Endothelial cell of umbilical vein (primary cell): ENCODE measurements around the gene DLL3. TPM values are rescaled to one million over a fixed set of nuclear protein-coding genes. Genes with fewer than 3 reads are reported as not detected.

ENCODE experiments used
- BruUV-seq: library from RNA; stranded (reverse); fragments of 400-500 nt; replicated peaks from 2 replicates; lab custom pipeline; 2021; lab: Mats Ljungman, UMichigan
- CTCF ChIA-PET: fragments of 300-600, 350-600 bp; sonication (Branson Sonifier 250); formaldehyde crosslinking; loops from one replicate; lab custom pipeline; 2021; ENCODE audit warnings: antibody characterized with exemption, inconsistent platforms; lab: Charles Lee
- POLR2A ChIA-PET: fragments of 300-600, 350-600 bp; sonication (Branson Sonifier 250); formaldehyde crosslinking; loops from one replicate; lab custom pipeline; 2021; ENCODE audit warnings: antibody characterized with exemption, inconsistent platforms; lab: Charles Lee
- DNase-seq: peaks from one replicate; pipeline ENCODE4 v3.0.0-alpha.2; 2011; ENCODE audit warnings: low read depth, low spot score
- FAIRE-seq: peaks from 2 replicates; lab custom pipeline; 2011; peaks lifted over from hg19 to GRCh38; lab: Jason Lieb, UNC
- H2AFZ ChIP-seq: 2 replicates; pipeline ENCODE4 v1.6.0; 2012; ENCODE audit warnings: low read depth, low read length, control low read depth, inconsistent platforms
- H3K27ac ChIP-seq: 2 replicates; pipeline ENCODE4 v1.5.1; 2011; ENCODE audit warnings: low read depth, mild to moderate bottlenecking, control low read depth, low read length, moderate library complexity; ENCODE audit not compliant: insufficient read depth
- H3K27me3 ChIP-seq, 2 experiments: 2 replicates each; pipeline versions ENCODE4 v1.6.0 to v1.6.1; 2011; ENCODE audit warnings: low read length in 2 of 2, mixed read lengths in 1 of 2; ENCODE audit not compliant: control insufficient read depth in 2 of 2, insufficient read depth in 2 of 2
- H3K36me3 ChIP-seq, 2 experiments: 2 replicates in 1 of 2; 3 replicates in 1 of 2; pipeline ENCODE4 v1.5.1; 2011; ENCODE audit warnings: low read length in 2 of 2, mild to moderate bottlenecking in 1 of 2, moderate library complexity in 1 of 2; ENCODE audit not compliant: control insufficient read depth in 2 of 2, insufficient read depth in 2 of 2; ENCODE audit errors: extremely low read depth in 1 of 2
- H3K4me1 ChIP-seq: 3 replicates; pipeline ENCODE4 v1.5.1; 2011; ENCODE audit warnings: mild to moderate bottlenecking, low read length; ENCODE audit not compliant: control insufficient read depth, insufficient read depth; ENCODE audit errors: extremely low read depth
- H3K4me2 ChIP-seq: 2 replicates; pipeline ENCODE4 v1.6.1; 2011; ENCODE audit warnings: low read length, control low read depth, mixed read lengths; ENCODE audit not compliant: insufficient read depth
- H3K4me3 ChIP-seq, 3 experiments: fragments of 200-600 bp in 1 of 3; sonication (generic), shearing (Covaris generic) in 1 of 3; replicated peaks in 1 of 3; 2 replicates each; pipeline ENCODE4 v1.5.1; 2011 to 2016; ENCODE audit warnings: control low read depth in 3 of 3, low read length in 3 of 3, mild to moderate bottlenecking in 2 of 3, inconsistent platforms in 1 of 3, low read depth in 1 of 3, moderate library complexity in 1 of 3; ENCODE audit not compliant: insufficient read depth in 1 of 3
- H3K79me2 ChIP-seq: 2 replicates; pipeline ENCODE4 v1.6.0; 2012; ENCODE audit warnings: low read length, inconsistent platforms; ENCODE audit not compliant: control insufficient read depth, insufficient read depth
- H3K9ac ChIP-seq: replicated peaks from 2 replicates; pipeline ENCODE3; 2011; ENCODE audit warnings: low read length, control low read depth; ENCODE audit not compliant: insufficient read depth; ENCODE audit errors: extremely low read depth
- H3K9me1 ChIP-seq: replicated peaks from 3 replicates; pipeline ENCODE4 v1.6.0; 2011; ENCODE audit warnings: mild to moderate bottlenecking, low read length; ENCODE audit not compliant: control insufficient read depth, insufficient read depth; ENCODE audit errors: extremely low read depth
- H3K9me3 ChIP-seq: replicated peaks from 2 replicates; pipeline ENCODE4 v1.5.1; 2012; ENCODE audit warnings: low read length, inconsistent platforms; ENCODE audit not compliant: control insufficient read depth, insufficient read depth
- H4K20me1 ChIP-seq: replicated peaks from 2 replicates; pipeline ENCODE3; 2011; ENCODE audit warnings: mild to moderate bottlenecking, low read length; ENCODE audit not compliant: control insufficient read depth, insufficient read depth; ENCODE audit errors: extremely low read depth
- EZH2 ChIP-seq: IDR thresholded peaks from 2 replicates; pipeline ENCODE4 v1.6.1; 2012; ENCODE audit warnings: borderline replicate concordance, low read depth, mild to moderate bottlenecking, moderate library complexity, low read length, inconsistent platforms; ENCODE audit not compliant: severe bottlenecking
- FOS ChIP-seq: IDR thresholded peaks from 2 replicates; pipeline ENCODE4 v1.6.1; 2011; ENCODE audit warnings: mild to moderate bottlenecking, low read length, moderate library complexity, borderline replicate concordance; ENCODE audit not compliant: insufficient read depth
- GATA2 ChIP-seq: IDR thresholded peaks from 2 replicates; pipeline ENCODE4 v1.7.0; 2011; ENCODE audit warnings: low read depth, mild to moderate bottlenecking, moderate library complexity, mixed read lengths, low read length; ENCODE audit not compliant: insufficient read length, insufficient read depth
- JUN ChIP-seq: IDR thresholded peaks from 2 replicates; pipeline ENCODE4 v1.6.1; 2011; ENCODE audit warnings: borderline replicate concordance, low read depth; ENCODE audit not compliant: insufficient read length, insufficient read depth
- MYC ChIP-seq: IDR thresholded peaks from one replicate; pipeline ENCODE4 v1.6.1; 2011; ENCODE audit warnings: mild to moderate bottlenecking, low read depth, low read length
- POLR2A ChIP-seq: IDR thresholded peaks from 2 replicates; pipeline ENCODE4 v1.6.1; 2012; ENCODE audit warnings: low read depth, mild to moderate bottlenecking, control low read depth, low read length
- POLR2AphosphoS5 ChIP-seq: IDR thresholded peaks from 2 replicates; pipeline ENCODE4 v1.6.1; 2012; ENCODE audit warnings: low read depth, mild to moderate bottlenecking, control low read depth, low read length, moderate library complexity; ENCODE audit not compliant: insufficient read depth
- dilution Hi-C: fragments of 300-500 bp; cut with MboI; formaldehyde crosslinking; loops from one replicate; pipeline ENCODE4 v1.15.0; 2019; ENCODE audit warnings: low sequenced_read_pairs; ENCODE audit not compliant: extremely low pct_ligation_motif_present
- intact Hi-C: fragments of 100-400 bp; cut with micrococcal nuclease; formaldehyde crosslinking; loops from one replicate; pipeline ENCODE4 v1.10.0; 2022
- polyA plus RNA-seq, 4 experiments: library from polyadenylated mRNA; depleted of rRNA in 3 of 4; stranded (reverse) in 3 of 4; unstranded in 1 of 4; fragments of >200 nt; gene quantifications; 2 replicates each; pipeline versions ENCODE4 v1.2.1 to v1.2.3, GENCODE V29; 2011 to 2012; ENCODE audit warnings: missing spikeins in 1 of 4
- total RNA-seq: library from RNA; stranded (reverse); gene quantifications from 2 replicates; pipeline ENCODE4 v1.2.3, GENCODE V29; 2021
- TF ChIP-seq, protein P1 (sequence below): IDR thresholded peaks from 2 replicates; pipeline ENCODE4 v1.6.1; 2011; ENCODE audit not compliant: insufficient read depth, insufficient read length
- TF ChIP-seq, protein P2 (sequence below), 2 donors: IDR thresholded peaks; 1 replicate in 1 of 2; 2 replicates in 1 of 2; pipeline ENCODE4 v1.5.1; 2011; ENCODE audit warnings: low read length in 2 of 2, mild to moderate bottlenecking in 2 of 2, moderate library complexity in 2 of 2, control low read depth in 1 of 2, inconsistent platforms in 1 of 2, low read depth in 1 of 2; ENCODE audit not compliant: insufficient read depth in 1 of 2; ENCODE audit errors: extremely low read depth in 1 of 2

DLL3 gene
- total and polyA plus RNA-seq, 2 donors (not counting 3 experiments of a cell fraction or from before 2014, with no cell fraction given): 0.40 to 0.73 TPM

DNA sequence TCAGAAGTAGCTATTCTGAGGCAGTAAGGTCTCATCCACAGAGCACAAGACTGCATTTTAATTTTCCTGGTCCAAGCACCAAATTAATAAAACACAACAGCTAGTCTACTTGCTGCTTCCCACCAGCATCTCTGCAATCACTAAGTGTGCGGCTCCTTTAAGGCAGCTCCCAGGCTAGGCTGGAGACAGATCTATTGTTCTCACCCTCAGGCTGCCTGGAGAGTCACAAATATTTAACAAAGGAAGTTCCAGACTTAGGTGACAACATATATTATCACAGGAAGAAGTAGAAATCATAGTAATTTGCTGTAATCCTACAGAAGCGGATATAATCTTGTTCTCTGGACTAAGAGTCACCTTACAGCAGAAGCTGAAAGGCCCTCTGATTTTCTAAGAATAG is 43.5 kb downstream of the DLL3 start:
- peak overlapping the region; percentile 71 for H2AFZ ChIP-seq
- no peaks in the 10 kb centered on the region for H3K9me3 ChIP-seq
- CTCF ChIA-PET: interaction anchor here (0.7 to 1.8 kb wide), 5 partner anchors 9 to 130 kb away, joined by 3 to 9 read pairs (median 3); partner anchors contain the start of gene SELENOV
- no peaks in the 10 kb centered on the region for H3K9me1 ChIP-seq
- peak overlapping the region; percentile 69 for H3K4me2 ChIP-seq
- H3K27ac ChIP-seq: peak overlapping the region; percentile 69
- TF ChIP-seq POLR2A: no peak
- TF ChIP-seq EZH2: no peak
- no peak for TF ChIP-seq FOS
- TF ChIP-seq, protein P1, sequence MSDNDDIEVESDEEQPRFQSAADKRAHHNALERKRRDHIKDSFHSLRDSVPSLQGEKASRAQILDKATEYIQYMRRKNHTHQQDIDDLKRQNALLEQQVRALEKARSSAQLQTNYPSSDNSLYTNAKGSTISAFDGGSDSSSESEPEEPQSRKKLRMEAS: no peak
- no peak for TF ChIP-seq JUN
- TF ChIP-seq GATA2: no peak
- no peak for TF ChIP-seq MYC
- no peak for TF ChIP-seq POLR2AphosphoS5
- TF ChIP-seq, protein P2, sequence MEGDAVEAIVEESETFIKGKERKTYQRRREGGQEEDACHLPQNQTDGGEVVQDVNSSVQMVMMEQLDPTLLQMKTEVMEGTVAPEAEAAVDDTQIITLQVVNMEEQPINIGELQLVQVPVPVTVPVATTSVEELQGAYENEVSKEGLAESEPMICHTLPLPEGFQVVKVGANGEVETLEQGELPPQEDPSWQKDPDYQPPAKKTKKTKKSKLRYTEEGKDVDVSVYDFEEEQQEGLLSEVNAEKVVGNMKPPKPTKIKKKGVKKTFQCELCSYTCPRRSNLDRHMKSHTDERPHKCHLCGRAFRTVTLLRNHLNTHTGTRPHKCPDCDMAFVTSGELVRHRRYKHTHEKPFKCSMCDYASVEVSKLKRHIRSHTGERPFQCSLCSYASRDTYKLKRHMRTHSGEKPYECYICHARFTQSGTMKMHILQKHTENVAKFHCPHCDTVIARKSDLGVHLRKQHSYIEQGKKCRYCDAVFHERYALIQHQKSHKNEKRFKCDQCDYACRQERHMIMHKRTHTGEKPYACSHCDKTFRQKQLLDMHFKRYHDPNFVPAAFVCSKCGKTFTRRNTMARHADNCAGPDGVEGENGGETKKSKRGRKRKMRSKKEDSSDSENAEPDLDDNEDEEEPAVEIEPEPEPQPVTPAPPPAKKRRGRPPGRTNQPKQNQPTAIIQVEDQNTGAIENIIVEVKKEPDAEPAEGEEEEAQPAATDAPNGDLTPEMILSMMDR (IDR thresholded peaks at IDR 0.05; ENCODE audit: extremely low read depth in 1 of 2, insufficient read depth in 1 of 2, low read depth in 1 of 2, low read length in 2 of 2): no peak
- peak overlapping the region in 1 of 3 experiments; percentile 22 for H3K4me3 ChIP-seq
- BruUV-seq: no TSS peak
- peaks cover 11% of the 10 kb centered on the region for H3K79me2 ChIP-seq
- peak overlapping the region; percentile 29 for H3K9ac ChIP-seq
- peak; percentile 89 for FAIRE-seq
- peaks cover 4% of the 10 kb centered on the region for H4K20me1 ChIP-seq
- DNase-seq: peak; percentile 74
- POLR2A ChIA-PET: no interaction called here
- dilution Hi-C loops: no loop called here
- no peaks in the 10 kb centered on the region for H3K36me3 ChIP-seq
- peaks cover 8% of the 10 kb centered on the region in 2 experiments for H3K27me3 ChIP-seq
- H3K4me1 ChIP-seq: peaks cover 25% of the 10 kb centered on the region
- intact Hi-C loops: no loop called here
